ENCODE data around the gene PLD1. TPM values are rescaled to one million over a fixed set of nuclear protein-coding genes. Genes with fewer than 3 reads are reported as not detected.
"Not testable (repeated sequence)": the region's sequence is repeated elsewhere in the genome, so short reads cannot be mapped to it uniquely, and the experiment has no call there.

Gene PLD1, protein sequence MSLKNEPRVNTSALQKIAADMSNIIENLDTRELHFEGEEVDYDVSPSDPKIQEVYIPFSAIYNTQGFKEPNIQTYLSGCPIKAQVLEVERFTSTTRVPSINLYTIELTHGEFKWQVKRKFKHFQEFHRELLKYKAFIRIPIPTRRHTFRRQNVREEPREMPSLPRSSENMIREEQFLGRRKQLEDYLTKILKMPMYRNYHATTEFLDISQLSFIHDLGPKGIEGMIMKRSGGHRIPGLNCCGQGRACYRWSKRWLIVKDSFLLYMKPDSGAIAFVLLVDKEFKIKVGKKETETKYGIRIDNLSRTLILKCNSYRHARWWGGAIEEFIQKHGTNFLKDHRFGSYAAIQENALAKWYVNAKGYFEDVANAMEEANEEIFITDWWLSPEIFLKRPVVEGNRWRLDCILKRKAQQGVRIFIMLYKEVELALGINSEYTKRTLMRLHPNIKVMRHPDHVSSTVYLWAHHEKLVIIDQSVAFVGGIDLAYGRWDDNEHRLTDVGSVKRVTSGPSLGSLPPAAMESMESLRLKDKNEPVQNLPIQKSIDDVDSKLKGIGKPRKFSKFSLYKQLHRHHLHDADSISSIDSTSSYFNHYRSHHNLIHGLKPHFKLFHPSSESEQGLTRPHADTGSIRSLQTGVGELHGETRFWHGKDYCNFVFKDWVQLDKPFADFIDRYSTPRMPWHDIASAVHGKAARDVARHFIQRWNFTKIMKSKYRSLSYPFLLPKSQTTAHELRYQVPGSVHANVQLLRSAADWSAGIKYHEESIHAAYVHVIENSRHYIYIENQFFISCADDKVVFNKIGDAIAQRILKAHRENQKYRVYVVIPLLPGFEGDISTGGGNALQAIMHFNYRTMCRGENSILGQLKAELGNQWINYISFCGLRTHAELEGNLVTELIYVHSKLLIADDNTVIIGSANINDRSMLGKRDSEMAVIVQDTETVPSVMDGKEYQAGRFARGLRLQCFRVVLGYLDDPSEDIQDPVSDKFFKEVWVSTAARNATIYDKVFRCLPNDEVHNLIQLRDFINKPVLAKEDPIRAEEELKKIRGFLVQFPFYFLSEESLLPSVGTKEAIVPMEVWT
- polyA plus RNA-seq (2013, experiment 1 of 2), result 0.42 TPM
- 0.56 TPM for polyA plus RNA-seq (2013, experiment 2 of 2)

GRCh38 chr3:171809861-171810628 lies at the start of gene PLD1:
Gene PLD1, minus strand, starts transcription at chr3:171810483. Its CDS starts 72,432 bp downstream, at chr3:171738051.
- Histone ChIP-seq H3K4me3 (ENCODE audit: low read length) (peak within 1 kb of the TSS; percentile 66), H3K18ac (ENCODE audit: low read length) (peak within 1 kb of the TSS; percentile 5), H3K9ac (ENCODE audit: low read length) (peak within 1 kb of the TSS; percentile 71), H3K79me1 (ENCODE audit: low read length) (no peaks in the 10 kb centered on the region), H3K4me1 (ENCODE audit: control insufficient read depth, low read depth, low read length) (peaks cover 6% of the 10 kb centered on the region), H3K4me2 (ENCODE audit: low read length) (peak within 1 kb of the TSS; percentile 98), H3K23ac (ENCODE audit: low read length) (no peak within 1 kb of the TSS), H4K5ac (ENCODE audit: low read length) (no peak within 1 kb of the TSS), H3K27ac (ENCODE audit: low read depth, low read length) (no peak within 1 kb of the TSS), H3K56ac (ENCODE audit: low read length) (peak within 1 kb of the TSS; percentile 90), H3K79me2 (ENCODE audit: control insufficient read depth, insufficient read depth, low read length) (no peaks in the 10 kb centered on the region), H3K4ac (ENCODE audit: low read depth, low read length) (no peak within 1 kb of the TSS), H2BK15ac (replicated peaks; ENCODE audit: low read depth) (no peak within 1 kb of the TSS), H3K27me3 (ENCODE audit: insufficient read depth, low read length, poor library complexity) (peaks cover 2% of the 10 kb centered on the region), H2BK5ac (ENCODE audit: low read length) (no peak within 1 kb of the TSS), H3K36me3 (ENCODE audit: control insufficient read depth, insufficient read depth, low read length) (no peaks in the 10 kb centered on the region), H4K8ac (ENCODE audit: low read depth, low read length) (no peak within 1 kb of the TSS), H2BK120ac (ENCODE audit: low read depth, low read length) (no peak within 1 kb of the TSS), H2AK5ac (ENCODE audit: low read length) (no peak within 1 kb of the TSS)
- peak; percentile 67 for DNase-seq
- WGBS (ENCODE audit: extremely low coverage, insufficient coverage, low lambda C conversion rate), result no CpG with 5 or more reads among the region's 78 CpGs

- H2BK15ac ChIP-seq (replicated peaks; ENCODE audit: low read depth); H3K79me1 ChIP-seq (ENCODE audit: low read length); H4K8ac ChIP-seq (ENCODE audit: low read depth, low read length); H3K4me3 ChIP-seq (ENCODE audit: low read length); H3K9ac ChIP-seq (ENCODE audit: low read length); H3K27ac ChIP-seq (ENCODE audit: low read depth, low read length); H3K56ac ChIP-seq (ENCODE audit: low read length); H2BK5ac ChIP-seq (ENCODE audit: low read length); H3K79me2 ChIP-seq (ENCODE audit: control insufficient read depth, insufficient read depth, low read length); DNase-seq; H3K4ac ChIP-seq (ENCODE audit: low read depth, low read length); H4K5ac ChIP-seq (ENCODE audit: low read length); H3K4me1 ChIP-seq (ENCODE audit: control insufficient read depth, low read depth, low read length); H3K4me2 ChIP-seq (ENCODE audit: low read length); H2AK5ac ChIP-seq (ENCODE audit: low read length); H3K27me3 ChIP-seq (ENCODE audit: insufficient read depth, low read length, poor library complexity); H3K18ac ChIP-seq (ENCODE audit: low read length); H3K23ac ChIP-seq (ENCODE audit: low read length); H2BK120ac ChIP-seq (ENCODE audit: low read depth, low read length); H3K36me3 ChIP-seq (ENCODE audit: control insufficient read depth, insufficient read depth, low read length): not testable (repeated sequence)
- no CpG with 5 or more reads among the region's 4 CpGs for WGBS (ENCODE audit: extremely low coverage, insufficient coverage, low lambda C conversion rate)
Observed at GRCh38 chr3:171858770-171859169, 48.5 kb upstream of the PLD1 start.

GRCh38 chr3:171854649-171855305 lies 44.5 kb upstream of the PLD1 start:
- no peak overlapping the region for H3K56ac ChIP-seq (ENCODE audit: low read length)
- no peak overlapping the region for H2AK5ac ChIP-seq (ENCODE audit: low read length)
- no peaks in the 10 kb centered on the region for H3K79me2 ChIP-seq (ENCODE audit: control insufficient read depth, insufficient read depth, low read length)
- H3K23ac ChIP-seq (ENCODE audit: low read length), result no peak overlapping the region
- no peaks in the 10 kb centered on the region for H3K27me3 ChIP-seq (ENCODE audit: insufficient read depth, low read length, poor library complexity)
- no peak overlapping the region for H2BK120ac ChIP-seq (ENCODE audit: low read depth, low read length)
- DNase-seq, result peak; percentile 39
- H3K79me1 ChIP-seq (ENCODE audit: low read length), result no peaks in the 10 kb centered on the region
- H3K27ac ChIP-seq (ENCODE audit: low read depth, low read length), result no peak overlapping the region
- H2BK5ac ChIP-seq (ENCODE audit: low read length), result no peak overlapping the region
- H3K18ac ChIP-seq (ENCODE audit: low read length), result no peak overlapping the region
- no peak overlapping the region for H4K5ac ChIP-seq (ENCODE audit: low read length)
- no peak overlapping the region for H3K4me2 ChIP-seq (ENCODE audit: low read length)
- H4K8ac ChIP-seq (ENCODE audit: low read depth, low read length), result no peak overlapping the region
- WGBS (ENCODE audit: extremely low coverage, insufficient coverage, low lambda C conversion rate), result 100% methylated on average over 1 of the region's 2 CpGs
- H3K9ac ChIP-seq (ENCODE audit: low read length), result no peak overlapping the region
- no peaks in the 10 kb centered on the region for H3K36me3 ChIP-seq (ENCODE audit: control insufficient read depth, insufficient read depth, low read length)
- H3K4me1 ChIP-seq (ENCODE audit: control insufficient read depth, low read depth, low read length), result no peaks in the 10 kb centered on the region
- no peak overlapping the region for H2BK15ac ChIP-seq (replicated peaks; ENCODE audit: low read depth)
- H3K4me3 ChIP-seq (ENCODE audit: low read length), result peak overlapping the region; percentile 15
- H3K4ac ChIP-seq (ENCODE audit: low read depth, low read length), result no peak overlapping the region

DNA sequence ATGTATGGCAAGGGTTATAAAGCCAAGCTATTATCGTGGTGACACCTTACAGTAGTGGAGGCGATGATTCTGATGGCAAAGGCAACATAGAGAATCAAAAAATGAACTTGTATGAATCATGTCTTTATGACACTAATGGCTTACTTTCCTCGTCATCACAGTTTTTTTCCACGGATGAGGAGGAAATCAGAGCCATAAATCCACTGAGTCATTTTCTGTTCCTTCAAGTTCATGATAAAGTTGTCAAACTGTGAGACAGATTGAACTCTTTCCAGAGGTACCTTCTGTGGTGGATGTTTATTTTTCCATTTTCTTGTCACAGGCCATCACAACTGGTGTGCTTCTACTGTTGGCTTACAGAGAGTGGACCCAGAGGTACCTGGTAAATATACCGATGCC lies 41.4 kb upstream of the PLD1 start:
- no peak overlapping the region for H4K5ac ChIP-seq (ENCODE audit: low read length)
- H3K9ac ChIP-seq (ENCODE audit: low read length), result no peak overlapping the region
- H3K23ac ChIP-seq (ENCODE audit: low read length), result no peak overlapping the region
- H3K79me1 ChIP-seq (ENCODE audit: low read length), result no peaks in the 10 kb centered on the region
- H3K4me2 ChIP-seq (ENCODE audit: low read length), result no peak overlapping the region
- H3K4me3 ChIP-seq (ENCODE audit: low read length), result no peak overlapping the region
- H2AK5ac ChIP-seq (ENCODE audit: low read length), result no peak overlapping the region
- H3K4ac ChIP-seq (ENCODE audit: low read depth, low read length), result no peak overlapping the region
- H3K4me1 ChIP-seq (ENCODE audit: control insufficient read depth, low read depth, low read length), result no peaks in the 10 kb centered on the region
- H2BK5ac ChIP-seq (ENCODE audit: low read length), result no peak overlapping the region
- H3K27ac ChIP-seq (ENCODE audit: low read depth, low read length), result no peak overlapping the region
- no peaks in the 10 kb centered on the region for H3K36me3 ChIP-seq (ENCODE audit: control insufficient read depth, insufficient read depth, low read length)
- no peak overlapping the region for H2BK120ac ChIP-seq (ENCODE audit: low read depth, low read length)
- DNase-seq, result no peak
- no peak overlapping the region for H2BK15ac ChIP-seq (replicated peaks; ENCODE audit: low read depth)
- no CpG with 5 or more reads among the region's 5 CpGs for WGBS (ENCODE audit: extremely low coverage, insufficient coverage, low lambda C conversion rate)
- H3K79me2 ChIP-seq (ENCODE audit: control insufficient read depth, insufficient read depth, low read length), result no peaks in the 10 kb centered on the region
- H3K18ac ChIP-seq (ENCODE audit: low read length), result no peak overlapping the region
- H3K27me3 ChIP-seq (ENCODE audit: insufficient read depth, low read length, poor library complexity), result no peaks in the 10 kb centered on the region
- no peak overlapping the region for H4K8ac ChIP-seq (ENCODE audit: low read depth, low read length)
- H3K56ac ChIP-seq (ENCODE audit: low read length), result no peak overlapping the region

Measured in mesendoderm (in vitro differentiated cells).